HepG2 (cell line): ENCODE data around the gene XRCC1. TPM values are rescaled to one million over a fixed set of nuclear protein-coding genes. Genes with fewer than 3 reads are reported as not detected.

Experiments used
- AHR ChIP-seq: IDR thresholded peaks from 2 replicates; pipeline ENCODE4 v1.6.1; 2018; ENCODE audit warnings: missing genetic modification reagents, missing compliant biosample characterization
- FOXJ3 ChIP-seq: sonication (generic); formaldehyde crosslinking; IDR thresholded peaks from 2 replicates; pipeline ENCODE4 v1.4.0; 2020; ENCODE audit warnings: missing genetic modification reagents, mild to moderate bottlenecking, borderline replicate concordance
- GABPB1 ChIP-seq: IDR thresholded peaks from 2 replicates; pipeline ENCODE4 v1.6.1; 2016; ENCODE audit warnings: mild to moderate bottlenecking, missing genetic modification reagents, moderate library complexity, missing compliant biosample characterization
- HES4 ChIP-seq: sonication (generic); formaldehyde crosslinking; IDR thresholded peaks from 2 replicates; pipeline ENCODE4 v1.9.0; 2021; ENCODE audit warnings: mild to moderate bottlenecking, missing genetic modification reagents, borderline replicate concordance
- MXI1 ChIP-seq: IDR thresholded peaks from 3 replicates; pipeline ENCODE4 v1.6.1; 2012; ENCODE audit warnings: low read depth, low read length, inconsistent platforms, borderline replicate concordance
- ZC3H4 ChIP-seq: sonication (generic); formaldehyde crosslinking; IDR thresholded peaks from 2 replicates; pipeline ENCODE4 v1.4.0; 2020; ENCODE audit warnings: missing genetic modification reagents, borderline replicate concordance
- ZNF232 ChIP-seq: sonication (generic); formaldehyde crosslinking; IDR thresholded peaks from 2 replicates; pipeline ENCODE4 v1.4.0; 2020; ENCODE audit warnings: missing genetic modification reagents, borderline replicate concordance
- ZNF382 ChIP-seq: sonication (generic); formaldehyde crosslinking; IDR thresholded peaks from 2 replicates; pipeline ENCODE4 v1.5.0; 2020; ENCODE audit warnings: missing genetic modification reagents, mild to moderate bottlenecking, borderline replicate concordance
- ZNF546 ChIP-seq: sonication (generic); formaldehyde crosslinking; conservative IDR thresholded peaks from 2 replicates; pipeline ENCODE4 v1.8.1; 2023; ENCODE audit warnings: mild to moderate bottlenecking, missing genetic modification reagents
- ZNF776 ChIP-seq: sonication (generic); formaldehyde crosslinking; IDR thresholded peaks from 2 replicates; pipeline ENCODE4 v1.4.0; 2020; ENCODE audit warnings: mild to moderate bottlenecking, missing genetic modification reagents
- ZNF780A ChIP-seq: sonication (generic); formaldehyde crosslinking; IDR thresholded peaks from 2 replicates; pipeline ENCODE4 v1.8.0; 2022; ENCODE audit warnings: mild to moderate bottlenecking, missing genetic modification reagents, moderate library complexity
- polyA plus RNA-seq, 8 experiments: library from polyadenylated mRNA; depleted of rRNA in 3 of 8; stranded (reverse) in 7 of 8; unstranded in 1 of 8; fragments of >200 nt; fragmentation: Illumina TruSeq in 4 of 8; extraction: Trizol in 4 of 8; gene quantifications; 2 replicates each; pipeline versions ENCODE4 v1.2.1 to v1.2.3, GENCODE V29; 2011 to 2016; ENCODE audit warnings: low read depth in 4 of 8, missing spikeins in 1 of 8, mixed read lengths in 1 of 8; ENCODE audit not compliant: insufficient read depth in 1 of 8
- total RNA-seq, 5 experiments: library from RNA; depleted of rRNA; stranded (reverse); fragments of >200 nt; fragmentation: Illumina TruSeq; extraction: Trizol; gene quantifications; 2 replicates each; pipeline ENCODE4 v1.2.3, GENCODE V29; 2016; ENCODE audit warnings: low read depth in 1 of 5
- TF ChIP-seq, protein P1 (sequence below): sonication (generic); formaldehyde crosslinking; IDR thresholded peaks from 2 replicates; pipeline ENCODE4 v1.8.1; 2022; ENCODE audit warnings: low read depth, mild to moderate bottlenecking, missing genetic modification reagents
- TF ChIP-seq, protein P2 (sequence below): sonication (generic); formaldehyde crosslinking; IDR thresholded peaks from 2 replicates; pipeline ENCODE4 v1.4.0; 2020; ENCODE audit warnings: mild to moderate bottlenecking, missing genetic modification reagents
- TF ChIP-seq, protein P3 (sequence below): sonication (generic); formaldehyde crosslinking; IDR thresholded peaks from 2 replicates; pipeline ENCODE4 v1.4.0; 2020; ENCODE audit warnings: mild to moderate bottlenecking, missing genetic modification reagents

XRCC1 gene
- total and polyA plus RNA-seq, 2 of the 13 experiments (the other 11 are each of a cell fraction or from before 2014, with no cell fraction given): 24.7 to 26.3 TPM

DNA sequence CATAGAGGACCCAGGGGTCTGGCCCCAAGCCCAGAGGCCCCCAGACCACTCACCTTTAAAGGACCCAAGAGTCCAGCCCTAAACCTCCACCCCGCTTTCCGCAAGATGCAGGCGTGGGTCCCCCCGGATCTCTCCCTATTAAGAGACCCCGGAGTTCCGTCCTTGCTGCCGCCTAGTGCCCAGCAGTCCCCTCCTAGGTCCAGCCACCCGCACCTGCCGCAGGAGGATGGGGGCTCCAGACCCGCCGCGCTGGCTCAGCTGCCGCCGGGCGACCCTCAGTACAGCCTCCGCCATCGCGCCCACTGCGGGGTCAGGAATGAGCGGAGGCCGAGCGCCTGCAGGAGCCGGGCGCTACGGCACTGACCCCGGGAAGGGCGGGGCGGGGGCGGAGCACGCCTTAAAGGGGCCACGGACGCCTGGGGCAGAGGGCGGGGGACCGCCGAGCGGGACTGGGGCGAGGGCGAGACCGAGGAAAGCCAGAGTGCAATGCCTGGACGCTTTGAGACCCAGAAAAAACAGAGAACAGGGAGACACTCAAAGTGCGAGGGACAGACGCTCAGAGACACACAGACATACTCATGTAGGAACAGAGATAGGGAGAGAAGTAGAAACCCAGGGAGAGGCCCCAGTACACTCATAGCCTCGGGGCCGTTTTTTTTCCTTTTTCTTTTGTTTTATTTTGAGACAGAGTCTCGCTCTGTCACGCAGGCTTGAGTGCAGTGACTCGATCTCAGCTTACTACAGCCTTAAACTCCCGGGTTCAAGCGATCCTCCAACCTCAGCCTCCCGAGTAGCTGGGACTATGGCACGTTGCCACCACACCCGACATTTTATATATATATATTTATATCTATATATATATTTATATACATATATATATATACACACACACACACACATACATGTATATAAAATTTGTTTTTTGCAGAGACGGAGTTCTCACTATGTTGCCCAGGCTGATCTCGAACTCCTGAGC lies 48.2 kb downstream of the XRCC1 start, which contains the start of gene ETHE1 (continued):
- TF ChIP-seq, protein P1, sequence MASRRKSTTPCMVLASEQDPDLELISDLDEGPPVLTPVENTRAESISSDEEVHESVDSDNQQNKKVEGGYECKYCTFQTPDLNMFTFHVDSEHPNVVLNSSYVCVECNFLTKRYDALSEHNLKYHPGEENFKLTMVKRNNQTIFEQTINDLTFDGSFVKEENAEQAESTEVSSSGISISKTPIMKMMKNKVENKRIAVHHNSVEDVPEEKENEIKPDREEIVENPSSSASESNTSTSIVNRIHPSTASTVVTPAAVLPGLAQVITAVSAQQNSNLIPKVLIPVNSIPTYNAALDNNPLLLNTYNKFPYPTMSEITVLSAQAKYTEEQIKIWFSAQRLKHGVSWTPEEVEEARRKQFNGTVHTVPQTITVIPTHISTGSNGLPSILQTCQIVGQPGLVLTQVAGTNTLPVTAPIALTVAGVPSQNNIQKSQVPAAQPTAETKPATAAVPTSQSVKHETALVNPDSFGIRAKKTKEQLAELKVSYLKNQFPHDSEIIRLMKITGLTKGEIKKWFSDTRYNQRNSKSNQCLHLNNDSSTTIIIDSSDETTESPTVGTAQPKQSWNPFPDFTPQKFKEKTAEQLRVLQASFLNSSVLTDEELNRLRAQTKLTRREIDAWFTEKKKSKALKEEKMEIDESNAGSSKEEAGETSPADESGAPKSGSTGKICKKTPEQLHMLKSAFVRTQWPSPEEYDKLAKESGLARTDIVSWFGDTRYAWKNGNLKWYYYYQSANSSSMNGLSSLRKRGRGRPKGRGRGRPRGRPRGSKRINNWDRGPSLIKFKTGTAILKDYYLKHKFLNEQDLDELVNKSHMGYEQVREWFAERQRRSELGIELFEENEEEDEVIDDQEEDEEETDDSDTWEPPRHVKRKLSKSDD (CRISPR knock-in tag): no peak
- TF ChIP-seq ZNF780A (CRISPR knock-in tag) (no peak), ZNF776 (CRISPR knock-in tag) (peak; percentile 32; the same call in 1 of the 2 replicates), AHR (CRISPR knock-in tag) (0 out of 2 replicates have a peak, but pooled peaks have one; percentile 57), HES4 (CRISPR knock-in tag) (0 out of 2 replicates have a peak, but pooled peaks have one; percentile 39), ZNF546 (CRISPR knock-in tag) (peak; percentile 66; the same call in 1 of the 2 replicates), GABPB1 (CRISPR knock-in tag) (peak; percentile 80), ZNF382 (CRISPR knock-in tag) (no peak), ZC3H4 (no peak), MXI1 (peak; percentile 60; the same call in 1 of the 3 replicates), ZNF232 (CRISPR knock-in tag) (0 out of 2 replicates have a peak, but pooled peaks have one; percentile 52), FOXJ3 (CRISPR knock-in tag) (no peak)
- TF ChIP-seq, protein P2, sequence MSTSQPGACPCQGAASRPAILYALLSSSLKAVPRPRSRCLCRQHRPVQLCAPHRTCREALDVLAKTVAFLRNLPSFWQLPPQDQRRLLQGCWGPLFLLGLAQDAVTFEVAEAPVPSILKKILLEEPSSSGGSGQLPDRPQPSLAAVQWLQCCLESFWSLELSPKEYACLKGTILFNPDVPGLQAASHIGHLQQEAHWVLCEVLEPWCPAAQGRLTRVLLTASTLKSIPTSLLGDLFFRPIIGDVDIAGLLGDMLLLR (CRISPR knock-in tag): 0 out of 2 replicates have a peak, but pooled peaks have one; percentile 36
- TF ChIP-seq, protein P3, sequence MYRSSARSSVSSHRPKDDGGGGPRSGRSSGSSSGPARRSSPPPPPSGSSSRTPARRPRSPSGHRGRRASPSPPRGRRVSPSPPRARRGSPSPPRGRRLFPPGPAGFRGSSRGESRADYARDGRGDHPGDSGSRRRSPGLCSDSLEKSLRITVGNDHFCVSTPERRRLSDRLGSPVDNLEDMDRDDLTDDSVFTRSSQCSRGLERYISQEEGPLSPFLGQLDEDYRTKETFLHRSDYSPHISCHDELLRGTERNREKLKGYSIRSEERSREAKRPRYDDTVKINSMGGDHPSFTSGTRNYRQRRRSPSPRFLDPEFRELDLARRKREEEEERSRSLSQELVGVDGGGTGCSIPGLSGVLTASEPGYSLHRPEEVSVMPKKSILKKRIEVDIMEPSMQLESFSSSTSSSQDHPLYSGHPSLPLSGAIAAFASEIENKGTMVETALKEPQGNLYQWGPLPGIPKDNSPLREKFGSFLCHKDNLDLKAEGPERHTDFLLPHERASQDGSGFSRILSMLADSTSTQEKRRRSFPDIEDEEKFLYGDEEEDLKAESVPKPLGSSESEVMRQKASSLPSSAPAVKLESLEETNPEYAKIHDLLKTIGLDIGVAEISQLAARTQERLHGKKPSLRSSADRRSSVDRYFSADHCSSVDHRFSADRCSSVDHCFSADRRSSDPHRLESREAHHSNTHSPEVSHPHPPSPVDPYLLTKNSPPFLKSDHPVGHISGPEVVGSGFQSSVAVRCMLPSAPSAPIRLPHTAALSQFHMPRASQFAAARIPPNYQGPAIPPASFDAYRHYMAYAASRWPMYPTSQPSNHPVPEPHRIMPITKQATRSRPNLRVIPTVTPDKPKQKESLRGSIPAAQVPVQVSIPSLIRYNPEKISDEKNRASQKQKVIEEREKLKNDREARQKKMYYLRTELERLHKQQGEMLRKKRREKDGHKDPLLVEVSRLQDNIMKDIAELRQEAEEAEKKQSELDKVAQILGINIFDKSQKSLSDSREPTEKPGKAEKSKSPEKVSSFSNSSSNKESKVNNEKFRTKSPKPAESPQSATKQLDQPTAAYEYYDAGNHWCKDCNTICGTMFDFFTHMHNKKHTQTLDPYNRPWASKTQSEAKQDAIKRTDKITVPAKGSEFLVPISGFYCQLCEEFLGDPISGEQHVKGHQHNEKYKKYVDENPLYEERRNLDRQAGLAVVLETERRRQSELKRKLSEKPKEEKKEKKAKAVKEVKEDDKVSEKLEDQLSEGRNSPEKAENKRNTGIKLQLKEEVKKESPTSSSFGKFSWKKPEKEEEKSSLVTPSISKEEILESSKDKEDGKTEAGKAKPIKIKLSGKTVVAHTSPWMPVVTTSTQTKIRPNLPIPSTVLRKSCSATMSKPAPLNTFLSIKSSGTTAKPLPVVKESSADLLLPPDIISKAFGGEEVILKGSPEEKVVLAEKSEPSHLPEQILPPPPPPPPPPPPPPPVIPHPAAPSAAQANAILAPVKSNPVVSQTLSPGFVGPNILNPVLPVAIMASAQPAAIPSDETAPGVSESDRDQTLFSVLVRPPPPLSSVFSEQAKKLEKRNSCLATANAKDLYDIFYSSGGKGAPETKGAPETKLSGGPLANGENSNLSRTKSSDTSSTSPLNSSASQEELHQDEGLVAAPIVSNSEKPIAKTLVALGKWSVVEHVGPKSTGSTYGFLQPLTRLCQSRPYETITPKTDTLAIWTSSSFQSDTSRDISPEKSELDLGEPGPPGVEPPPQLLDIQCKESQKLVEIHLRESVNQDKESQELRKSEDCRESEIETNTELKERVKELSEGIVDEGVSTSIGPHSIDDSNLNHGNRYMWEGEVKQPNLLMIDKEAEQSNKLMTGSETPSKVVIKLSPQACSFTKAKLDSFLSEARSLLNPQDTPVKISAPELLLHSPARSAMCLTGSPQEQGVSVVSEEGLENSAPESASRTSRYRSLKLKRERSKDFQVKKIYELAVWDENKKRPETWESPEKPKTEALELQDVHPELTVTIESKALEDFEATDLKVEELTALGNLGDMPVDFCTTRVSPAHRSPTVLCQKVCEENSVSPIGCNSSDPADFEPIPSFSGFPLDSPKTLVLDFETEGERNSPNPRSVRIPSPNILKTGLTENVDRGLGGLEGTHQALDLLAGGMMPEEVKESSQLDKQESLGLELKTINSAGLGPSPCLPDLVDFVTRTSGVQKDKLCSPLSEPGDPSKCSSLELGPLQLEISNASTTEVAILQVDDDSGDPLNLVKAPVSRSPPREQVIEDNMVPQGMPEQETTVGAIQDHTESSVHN: no peak
